HG03025 (cell line): ENCODE results near the gene LHPP.

Experiments
- ATAC-seq: cut with Tn5 transposase; IDR thresholded peaks from one replicate; pipeline ENCODE4 v1.9.1; 2021; ENCODE audit warnings: mild to moderate bottlenecking, moderate library complexity; ENCODE audit not compliant: unreplicated experiment, low FRiP score

Gene LHPP

GRCh38 chr10:124565565-124566221 lies 104.1 kb downstream of the LHPP start:
- ATAC-seq = no peak

- no peak for ATAC-seq
Observed at GRCh38 chr10:124566222-124566888, 104.7 kb downstream of the LHPP start.

GRCh38 chr10:124566981-124567835 lies 105.6 kb downstream of the LHPP start:
- ATAC-seq = no peak

- no peak for ATAC-seq
Observed at GRCh38 chr10:124568339-124568738, 106.7 kb downstream of the LHPP start.

- no peak for ATAC-seq
Observed at GRCh38 chr10:124568848-124569622, 107.4 kb downstream of the LHPP start.

GRCh38 chr10:124569623-124570470 lies 108.2 kb downstream of the LHPP start:
- ATAC-seq = no peak

GRCh38 chr10:124570646-124571045 lies 109.0 kb downstream of the LHPP start:
- no peak for ATAC-seq

- no peak for ATAC-seq
Observed at GRCh38 chr10:124572751-124573150, 111.1 kb downstream of the LHPP start.

- ATAC-seq = no peak
Observed at GRCh38 chr10:124573726-124574455, 112.3 kb downstream of the LHPP start.

- no peak for ATAC-seq
Observed at GRCh38 chr10:124574456-124575070, 112.9 kb downstream of the LHPP start.

GRCh38 chr10:124575107-124576035 lies 113.7 kb downstream of the LHPP start:
- no peak for ATAC-seq

- ATAC-seq = no peak
Observed at GRCh38 chr10:124576526-124577420, 115.2 kb downstream of the LHPP start.

GRCh38 chr10:124577651-124578050 lies 116.0 kb downstream of the LHPP start:
- ATAC-seq = no peak

GRCh38 chr10:124578231-124579010 lies 116.8 kb downstream of the LHPP start:
- no peak for ATAC-seq

- no peak for ATAC-seq
Observed at GRCh38 chr10:124579011-124579399, 117.4 kb downstream of the LHPP start.

GRCh38 chr10:124586142-124586541 lies 124.5 kb downstream of the LHPP start:
- ATAC-seq = no peak
